Inflammatory macrophage treated with lipopolysaccharide for 1 hour (primary cell): ENCODE measurements around the gene KLK3.
A peak's percentile ranks its signal among the peaks of the same experiment; 100 is the strongest.
"Not testable (repeated sequence)": the region's sequence is repeated elsewhere in the genome, so short reads cannot be mapped to it uniquely, and the experiment has no call there.

Experiments used
- DNase-seq, 2 donors: peaks; one replicate each; pipeline ENCODE4 v3.0.0-alpha.2; 2020 to 2022

Gene KLK3

DNA sequence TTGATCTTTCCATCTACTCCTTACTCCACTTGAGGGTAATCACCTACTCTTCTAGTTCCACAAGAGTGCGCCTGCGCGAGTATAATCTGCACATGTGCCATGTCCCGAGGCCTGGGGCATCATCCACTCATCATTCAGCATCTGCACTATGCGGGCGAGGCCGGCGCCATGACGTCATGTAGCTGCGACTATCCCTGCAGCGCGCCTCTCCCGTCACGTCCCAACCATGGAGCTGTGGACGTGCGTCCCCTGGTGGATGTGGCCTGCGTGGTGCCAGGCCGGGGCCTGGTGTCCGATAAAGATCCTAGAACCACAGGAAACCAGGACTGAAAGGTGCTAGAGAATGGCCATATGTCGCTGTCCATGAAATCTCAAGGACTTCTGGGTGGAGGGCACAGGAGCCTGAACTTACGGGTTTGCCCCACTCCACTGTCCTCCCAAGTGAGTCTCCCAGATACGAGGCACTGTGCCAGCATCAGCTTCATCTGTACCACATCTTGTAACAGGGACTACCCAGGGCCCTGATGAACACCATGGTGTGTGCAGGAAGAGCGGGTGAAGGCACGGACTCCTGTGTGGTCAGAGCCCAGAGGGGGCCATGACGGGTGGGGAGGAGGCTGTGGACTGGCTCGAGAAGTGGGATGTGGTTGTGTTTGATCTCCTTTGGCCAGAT, 15.8 kb downstream of the KLK3 start:
- no peak for DNase-seq

DNA sequence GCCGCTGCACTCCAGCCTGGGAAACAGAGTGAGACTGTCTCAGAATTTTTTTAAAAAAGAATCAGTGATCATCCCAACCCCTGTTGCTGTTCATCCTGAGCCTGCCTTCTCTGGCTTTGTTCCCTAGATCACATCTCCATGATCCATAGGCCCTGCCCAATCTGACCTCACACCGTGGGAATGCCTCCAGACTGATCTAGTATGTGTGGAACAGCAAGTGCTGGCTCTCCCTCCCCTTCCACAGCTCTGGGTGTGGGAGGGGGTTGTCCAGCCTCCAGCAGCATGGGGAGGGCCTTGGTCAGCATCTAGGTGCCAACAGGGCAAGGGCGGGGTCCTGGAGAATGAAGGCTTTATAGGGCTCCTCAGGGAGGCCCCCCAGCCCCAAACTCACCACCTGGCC, 18.3 kb downstream of the KLK3 start, which contains the start of gene KLK2:
KLK2 (plus strand) TSS at position 384 of the 400 bp plus-strand sequence. CDS start 35 bp downstream, outside the sequence.
- DNase-seq, result no peak

DNA sequence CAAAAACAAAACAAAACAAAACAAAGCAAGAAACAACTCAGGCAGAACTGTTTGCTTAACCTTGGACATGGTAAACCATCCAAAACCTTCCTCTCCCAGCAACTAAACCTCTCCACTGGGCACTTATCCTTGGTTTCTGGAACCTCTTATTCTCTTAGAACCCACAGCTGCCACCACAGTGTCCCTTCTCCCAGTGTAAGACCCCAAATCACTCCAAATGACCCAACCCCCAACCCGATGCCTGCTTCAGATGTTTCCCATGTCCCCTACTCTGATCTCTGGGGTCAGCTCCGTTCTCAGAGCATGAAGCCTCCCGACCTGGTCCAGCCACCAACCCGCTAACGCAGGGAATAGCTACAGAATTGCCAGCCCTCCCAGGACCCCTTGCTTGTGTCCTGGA, 19.5 kb downstream of the KLK3 start:
- DNase-seq, result no peak

DNA sequence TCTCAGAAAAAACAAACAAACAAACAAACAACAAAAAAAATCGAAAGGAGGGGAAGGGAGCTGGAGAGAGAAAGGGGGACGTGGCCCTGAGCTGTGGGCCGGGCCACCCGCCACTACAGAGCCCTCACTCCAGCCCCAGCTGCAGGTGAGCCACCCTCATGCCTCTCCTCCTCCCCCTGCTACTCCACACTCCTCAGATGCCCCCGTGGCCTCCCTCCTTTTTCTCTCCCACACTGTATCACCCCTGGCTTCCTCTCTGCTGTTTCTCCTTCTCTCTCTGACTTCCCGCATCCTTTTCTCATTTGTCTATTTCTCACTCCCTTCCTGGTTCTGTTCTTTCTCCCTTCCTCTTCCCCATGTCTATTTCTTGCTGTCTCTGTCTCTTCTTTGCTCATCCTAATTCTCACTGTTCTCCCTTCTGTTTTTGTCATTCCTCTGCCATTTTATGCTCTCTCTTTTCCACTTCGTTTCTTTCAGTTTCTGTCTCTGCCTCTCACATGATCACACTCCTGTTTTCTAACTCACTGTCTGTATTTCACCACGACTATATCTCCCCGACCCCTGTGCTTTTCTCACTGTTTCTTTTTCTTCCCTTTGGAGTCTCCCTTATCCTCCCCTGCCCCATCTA, 21.2 kb downstream of the KLK3 start:
- no peak for DNase-seq

DNA sequence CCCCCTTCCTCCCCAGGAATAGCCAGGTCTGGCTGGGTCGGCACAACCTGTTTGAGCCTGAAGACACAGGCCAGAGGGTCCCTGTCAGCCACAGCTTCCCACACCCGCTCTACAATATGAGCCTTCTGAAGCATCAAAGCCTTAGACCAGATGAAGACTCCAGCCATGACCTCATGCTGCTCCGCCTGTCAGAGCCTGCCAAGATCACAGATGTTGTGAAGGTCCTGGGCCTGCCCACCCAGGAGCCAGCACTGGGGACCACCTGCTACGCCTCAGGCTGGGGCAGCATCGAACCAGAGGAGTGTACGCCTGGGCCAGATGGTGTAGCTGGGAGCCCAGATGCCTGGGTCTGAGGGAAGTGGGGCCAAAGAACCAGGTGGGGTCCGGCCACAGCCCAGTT, 21.7 kb downstream of the KLK3 start:
- DNase-seq, result no peak

DNA sequence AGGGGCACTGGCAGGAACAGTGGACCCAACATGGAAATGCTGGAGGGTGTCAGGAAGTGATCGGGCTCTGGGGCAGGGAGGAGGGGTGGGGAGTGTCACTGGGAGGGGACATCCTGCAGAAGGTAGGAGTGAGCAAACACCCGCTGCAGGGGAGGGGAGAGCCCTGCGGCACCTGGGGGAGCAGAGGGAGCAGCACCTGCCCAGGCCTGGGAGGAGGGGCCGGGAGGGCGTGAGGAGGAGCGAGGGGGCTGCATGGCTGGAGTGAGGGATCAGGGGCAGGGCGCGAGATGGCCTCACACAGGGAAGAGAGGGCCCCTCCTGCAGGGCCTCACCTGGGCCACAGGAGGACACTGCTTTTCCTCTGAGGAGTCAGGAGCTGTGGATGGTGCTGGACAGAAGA, 22.6 kb downstream of the KLK3 start:
- DNase-seq, result no peak

DNA sequence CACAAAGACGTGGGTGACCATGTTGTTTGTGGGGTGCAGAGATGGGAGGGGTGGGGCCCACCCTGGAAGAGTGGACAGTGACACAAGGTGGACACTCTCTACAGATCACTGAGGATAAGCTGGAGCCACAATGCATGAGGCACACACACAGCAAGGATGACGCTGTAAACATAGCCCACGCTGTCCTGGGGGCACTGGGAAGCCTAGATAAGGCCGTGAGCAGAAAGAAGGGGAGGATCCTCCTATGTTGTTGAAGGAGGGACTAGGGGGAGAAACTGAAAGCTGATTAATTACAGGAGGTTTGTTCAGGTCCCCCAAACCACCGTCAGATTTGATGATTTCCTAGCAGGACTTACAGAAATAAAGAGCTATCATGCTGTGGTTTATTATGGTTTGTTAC, 24.1 kb downstream of the KLK3 start:
- DNase-seq, result no peak

DNA sequence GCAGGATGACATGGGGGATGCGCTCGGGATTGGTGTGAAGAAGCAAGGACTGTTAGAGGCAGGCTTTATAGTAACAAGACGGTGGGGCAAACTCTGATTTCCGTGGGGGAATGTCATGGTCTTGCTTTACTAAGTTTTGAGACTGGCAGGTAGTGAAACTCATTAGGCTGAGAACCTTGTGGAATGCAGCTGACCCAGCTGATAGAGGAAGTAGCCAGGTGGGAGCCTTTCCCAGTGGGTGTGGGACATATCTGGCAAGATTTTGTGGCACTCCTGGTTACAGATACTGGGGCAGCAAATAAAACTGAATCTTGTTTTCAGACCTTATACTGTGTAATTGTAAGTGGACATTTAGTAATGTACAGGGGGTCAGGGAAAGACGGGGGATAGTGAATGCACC, 25.5 kb downstream of the KLK3 start:
- no peak for DNase-seq

DNA sequence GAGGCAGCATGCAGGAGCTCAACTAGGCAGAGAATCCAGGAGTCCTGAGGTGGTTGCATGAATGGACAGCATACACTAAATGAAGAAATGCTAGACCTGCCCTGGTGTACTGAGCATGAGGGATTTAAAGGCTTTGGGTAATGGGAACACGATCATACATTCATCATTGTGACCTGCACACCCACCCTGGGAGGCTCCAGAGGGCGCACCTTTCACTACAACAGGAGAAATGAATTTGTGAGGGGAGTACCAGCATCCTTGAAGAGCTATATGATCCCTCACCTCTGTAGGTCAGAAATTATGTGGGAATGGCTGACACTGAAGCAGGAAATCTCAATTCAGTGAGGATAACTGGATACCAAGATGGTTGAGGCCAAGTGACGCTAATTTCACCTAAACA, 27.5 kb downstream of the KLK3 start:
- DNase-seq, result no peak

DNA sequence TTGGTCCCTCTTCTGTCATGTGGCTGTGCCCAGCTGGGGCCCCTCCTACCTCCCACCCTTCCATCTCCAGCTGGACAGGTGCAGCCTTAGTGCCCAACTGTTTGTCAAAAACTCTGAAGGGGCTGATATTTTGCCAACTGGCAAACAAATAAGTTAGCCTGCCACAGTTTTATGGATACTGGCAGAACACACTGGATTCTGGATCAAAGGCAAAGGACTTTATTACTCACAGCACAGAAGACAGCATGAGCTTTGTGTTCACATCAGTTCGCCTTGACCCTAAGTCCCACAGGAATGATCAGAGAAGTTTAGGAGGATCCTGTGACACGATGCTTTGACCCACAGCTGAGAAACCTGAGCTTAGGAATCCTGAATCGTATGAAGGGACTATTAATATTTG, 34.9 kb downstream of the KLK3 start:
- no peak for DNase-seq

DNA sequence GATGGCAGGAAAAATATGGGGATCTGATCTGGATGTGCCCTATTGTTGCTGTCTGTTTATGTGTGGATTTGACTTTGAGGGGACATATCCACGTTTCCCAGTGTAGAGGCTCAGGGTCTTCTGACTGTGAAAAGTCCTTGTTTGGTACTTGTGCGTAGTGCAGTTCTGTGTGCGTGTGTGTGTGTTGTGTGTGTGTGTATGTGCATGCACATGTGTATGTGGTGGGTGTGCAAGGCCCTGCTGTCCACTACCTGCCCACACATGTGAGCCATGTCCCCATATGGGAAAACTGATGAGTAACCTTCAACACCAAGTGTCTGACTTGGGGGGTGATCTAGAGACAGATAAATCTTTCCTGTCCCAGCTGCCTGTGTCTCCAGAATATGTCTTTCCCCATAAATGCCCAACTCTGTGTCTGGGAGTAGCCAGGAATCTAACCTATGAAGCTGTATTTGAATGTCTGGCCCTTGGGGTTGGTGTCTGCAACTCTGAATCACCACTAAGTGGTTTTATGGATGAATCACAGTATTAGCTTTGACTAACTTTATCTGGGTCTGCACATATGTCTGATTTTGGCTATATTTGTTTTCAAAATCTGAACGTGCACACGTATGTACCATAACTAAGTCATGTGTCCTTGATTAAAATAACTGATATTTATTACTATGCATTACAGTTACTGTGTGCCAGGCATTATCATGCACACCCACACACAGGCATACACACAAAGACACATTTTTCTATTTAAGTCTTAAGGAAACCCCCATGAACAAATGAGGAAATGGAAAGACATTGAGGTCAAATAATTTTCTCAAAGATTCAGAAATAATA, 35.9 kb downstream of the KLK3 start:
- DNase-seq, result peak in 1 of 2 donors; percentile 27

DNA sequence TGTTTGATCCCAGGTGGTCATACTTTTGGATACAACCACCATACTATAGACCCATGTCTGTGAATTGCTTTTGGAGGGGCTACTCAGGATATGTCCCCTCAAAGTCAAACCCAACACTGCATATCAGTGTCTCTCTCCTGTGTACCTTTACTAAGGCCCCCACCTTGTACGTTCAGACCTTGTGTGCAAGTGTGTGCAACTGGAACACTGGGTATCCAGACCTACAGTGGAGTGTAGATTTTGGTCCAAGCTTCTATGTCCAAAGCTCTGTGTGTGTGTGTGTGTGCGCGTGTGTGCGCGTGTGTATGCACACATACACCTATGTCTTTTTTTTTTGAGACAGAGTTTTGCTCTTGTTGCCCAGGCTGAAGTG, 36.5 kb downstream of the KLK3 start:
- no peak for DNase-seq

DNA sequence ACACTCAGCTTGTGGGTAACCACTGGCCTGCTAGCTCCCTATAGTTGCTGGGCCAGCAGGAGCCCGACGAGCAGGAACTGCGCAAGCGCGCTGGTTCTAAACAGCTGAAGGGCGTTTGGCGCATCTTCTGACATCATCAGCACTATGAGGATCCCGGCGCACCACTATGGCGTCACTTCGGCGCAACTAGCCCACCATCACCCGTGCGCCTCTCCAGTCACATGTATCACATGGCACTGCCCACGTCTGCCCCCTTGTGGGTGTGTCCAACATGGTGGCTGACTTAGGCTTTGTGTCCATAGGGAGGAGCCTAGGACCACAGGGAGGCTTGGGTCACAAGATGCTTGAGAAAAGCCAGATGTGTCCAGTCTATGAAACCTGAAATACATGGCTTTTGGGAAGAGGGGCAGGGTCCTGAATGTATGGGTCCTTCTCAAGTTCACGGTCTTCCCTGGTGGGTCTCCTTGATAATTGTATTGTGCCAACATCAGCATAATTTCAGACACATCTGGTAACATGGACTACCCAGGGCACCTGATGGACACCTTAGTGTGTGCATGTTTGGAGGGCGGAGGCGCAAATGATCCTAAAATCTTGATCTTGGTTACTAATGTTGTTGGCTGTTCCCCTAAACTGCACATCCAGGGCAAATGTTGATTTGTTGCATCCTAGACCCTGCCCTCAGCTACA, 38.5 kb downstream of the KLK3 start:
- DNase-seq, result no peak

DNA sequence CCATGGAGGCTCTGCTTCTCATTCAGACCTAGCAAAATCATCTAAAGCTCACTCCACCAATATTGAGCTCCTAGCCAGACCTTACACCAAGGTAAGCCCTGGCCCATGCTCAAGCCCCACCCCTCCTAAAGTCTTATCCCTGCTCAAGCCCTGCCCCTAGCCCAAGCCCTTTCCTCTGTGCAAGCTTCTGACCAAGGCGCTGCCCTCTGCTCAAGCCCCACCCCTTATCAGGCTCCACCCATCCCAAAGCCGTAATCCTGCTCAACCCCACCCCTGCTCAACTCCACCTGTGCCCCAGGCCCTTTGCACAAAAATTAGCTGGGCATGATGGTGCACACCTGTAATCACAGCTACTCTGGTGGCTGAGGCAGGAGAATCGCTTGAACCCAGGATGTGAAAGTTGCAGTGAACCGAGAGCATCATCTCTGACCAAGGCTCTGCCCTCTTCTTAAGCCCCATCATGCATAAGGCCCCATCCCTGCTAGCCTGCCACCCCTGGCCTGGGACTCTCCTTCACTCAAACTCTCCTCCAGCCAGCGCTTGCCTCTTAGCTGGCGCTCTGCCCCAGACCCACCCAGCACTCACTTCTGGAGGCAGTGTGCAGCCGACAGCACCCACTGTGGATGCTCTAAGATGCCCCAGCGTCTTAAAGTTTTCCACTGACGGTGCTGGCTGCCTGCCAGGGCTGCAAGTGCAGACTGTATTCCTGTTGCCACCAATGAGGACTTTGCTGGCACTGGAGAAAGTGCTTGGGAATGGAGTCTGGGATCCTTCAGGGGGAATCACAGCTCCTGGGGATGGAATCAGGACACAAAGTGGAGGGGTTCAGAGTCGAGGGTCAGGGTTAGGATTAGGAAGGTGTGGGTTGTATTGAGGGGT, 40.0 kb downstream of the KLK3 start:
- no peak for DNase-seq

DNA sequence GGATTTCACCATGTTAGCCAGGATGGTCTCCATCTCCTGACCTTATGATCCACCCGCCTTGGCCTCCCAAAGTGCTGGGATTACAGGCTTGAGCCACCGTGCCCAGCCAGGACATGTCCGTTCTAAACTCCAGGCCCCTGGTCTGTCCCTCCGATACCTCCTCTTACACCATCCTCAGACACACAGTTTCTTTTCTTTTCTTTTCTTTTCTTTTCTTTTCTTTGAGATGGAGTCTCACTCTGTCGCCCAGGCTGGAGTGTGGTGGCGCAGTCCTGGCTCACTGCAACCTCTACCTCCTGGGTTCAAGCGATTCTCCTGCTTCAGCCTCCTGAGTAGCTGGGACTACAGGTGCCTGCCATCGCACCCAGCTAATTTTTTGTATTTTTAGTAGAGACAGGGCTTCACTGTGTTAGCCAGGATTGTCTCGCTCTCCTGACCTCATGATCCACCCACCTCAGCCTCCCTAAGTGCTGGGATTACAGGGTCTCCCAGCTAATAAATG, 41.4 kb downstream of the KLK3 start:
- DNase-seq, result not testable (repeated sequence)

DNA sequence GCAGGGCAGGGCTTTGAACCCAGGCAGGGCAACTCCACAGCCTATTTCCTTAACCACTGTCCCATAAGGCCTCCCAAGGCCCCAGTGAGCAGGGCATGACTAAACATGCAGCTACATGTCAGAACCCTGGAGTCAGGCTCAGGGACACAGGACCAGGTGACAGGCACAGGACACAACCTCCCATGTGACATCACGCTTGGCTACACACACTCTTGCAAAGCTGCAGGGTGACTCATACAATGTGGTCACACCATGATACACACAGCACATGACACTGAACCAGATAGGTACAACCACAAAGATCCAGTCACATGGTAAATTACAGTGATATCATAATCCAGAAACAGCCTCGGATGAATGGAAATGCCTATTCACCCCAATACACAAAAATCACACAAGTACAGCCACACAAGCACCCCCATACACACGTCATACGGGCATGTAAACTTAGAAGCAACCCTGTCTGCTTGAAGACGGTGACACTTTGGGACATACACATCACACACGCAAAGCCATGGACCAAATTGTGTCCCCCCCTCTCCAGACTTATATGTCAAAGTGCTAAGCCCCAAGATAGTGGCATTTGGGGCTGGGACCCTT, 42.0 kb downstream of the KLK3 start:
- peak; percentile 31 to 81 for DNase-seq

DNA sequence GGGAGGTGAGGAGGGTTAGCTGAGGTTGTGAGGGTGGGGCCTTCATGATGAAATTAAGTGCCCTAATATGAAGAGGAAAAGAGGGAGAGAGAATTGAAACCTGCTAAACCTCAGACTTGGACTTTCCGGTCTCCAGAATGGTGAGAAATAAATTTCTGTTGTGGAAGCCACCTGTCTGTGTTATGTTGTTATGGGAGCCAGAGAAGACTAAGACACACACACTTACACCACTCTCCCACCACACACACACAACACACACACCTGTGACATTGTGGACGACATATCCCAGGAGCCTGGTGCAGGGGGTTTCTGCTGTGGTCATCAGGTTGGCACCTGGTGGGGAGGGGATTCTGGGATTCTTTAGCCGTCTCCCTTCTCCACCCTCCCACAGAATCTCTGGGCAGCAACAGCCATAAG, 42.5 kb downstream of the KLK3 start:
- no peak for DNase-seq

DNA sequence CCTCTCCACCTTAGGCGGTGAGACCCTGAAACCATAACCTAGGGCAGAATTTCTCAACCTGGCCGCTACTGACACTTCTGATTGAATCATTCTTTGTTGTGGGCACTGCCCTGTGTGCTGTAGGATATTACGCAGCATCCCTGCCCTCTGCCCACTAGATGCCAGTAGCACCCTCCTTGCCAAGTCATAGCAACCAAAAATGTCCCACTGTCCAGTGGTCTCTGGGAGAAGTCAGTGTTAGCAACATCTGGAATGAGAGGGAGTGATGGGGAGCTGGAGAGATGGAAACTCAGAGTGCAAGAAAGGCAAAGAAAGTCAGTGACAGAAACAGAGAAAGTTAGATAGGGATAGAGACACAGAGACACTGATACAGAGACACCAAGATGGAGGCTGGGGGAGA, 42.9 kb downstream of the KLK3 start:
- DNase-seq, result no peak

DNA sequence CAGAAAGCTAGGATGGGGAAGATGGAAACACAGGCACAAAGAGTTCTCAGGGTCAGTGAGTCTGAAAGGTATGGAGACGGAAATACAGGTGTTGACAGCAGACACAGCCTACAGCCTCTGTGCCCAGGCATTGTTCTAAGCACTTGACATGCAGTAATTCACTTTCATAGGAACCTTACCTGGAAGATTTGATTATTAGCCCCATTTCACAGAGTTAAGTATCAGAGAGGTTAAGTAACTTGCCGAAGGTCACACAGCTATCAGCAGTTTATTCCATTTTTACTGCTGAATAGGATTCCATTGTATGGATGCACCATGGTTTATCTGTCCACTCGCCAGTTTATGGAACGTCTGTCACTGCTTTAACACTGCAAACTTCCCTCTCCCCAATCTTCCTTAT, 43.3 kb downstream of the KLK3 start:
- DNase-seq, result no peak

DNA sequence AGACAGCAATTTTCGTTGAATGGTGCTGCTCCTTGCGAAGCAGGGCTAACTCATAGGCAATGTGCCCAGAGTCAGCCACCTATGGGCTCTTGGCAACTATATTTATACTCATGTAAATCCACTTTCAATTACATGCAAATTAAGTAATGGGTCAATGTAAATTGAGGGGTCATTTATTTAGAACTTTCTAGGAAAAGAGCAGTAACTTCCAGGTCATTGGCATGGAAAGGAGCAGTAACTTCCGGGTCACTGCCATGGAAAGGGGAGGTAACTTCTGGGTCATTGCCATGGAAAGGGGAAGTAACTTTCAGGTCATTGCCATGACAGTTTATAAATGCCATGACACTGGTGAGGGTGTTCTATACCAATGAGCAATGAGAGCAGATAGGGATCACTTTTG, 44.9 kb downstream of the KLK3 start:
- DNase-seq, result no peak

DNA sequence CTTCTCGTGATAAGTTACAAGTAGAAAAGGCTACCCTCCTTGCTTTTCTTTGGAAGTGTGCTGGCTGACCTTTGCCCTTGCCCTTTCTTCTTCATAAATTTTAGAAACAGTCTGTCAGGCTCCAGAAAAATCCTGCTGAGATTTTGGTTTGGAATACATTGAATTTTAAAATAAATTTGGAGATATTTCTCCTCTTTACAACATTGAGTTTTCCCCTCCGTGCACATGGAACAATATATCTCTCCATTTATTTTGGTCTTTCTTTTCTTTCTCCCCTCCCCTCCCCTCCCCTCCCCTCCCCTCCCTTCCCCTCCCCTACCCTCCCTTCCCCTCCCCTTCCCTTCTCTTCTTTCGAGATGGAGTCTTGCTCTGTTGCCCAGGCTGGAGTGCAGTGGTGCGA, 47.9 kb downstream of the KLK3 start:
- no peak for DNase-seq

DNA sequence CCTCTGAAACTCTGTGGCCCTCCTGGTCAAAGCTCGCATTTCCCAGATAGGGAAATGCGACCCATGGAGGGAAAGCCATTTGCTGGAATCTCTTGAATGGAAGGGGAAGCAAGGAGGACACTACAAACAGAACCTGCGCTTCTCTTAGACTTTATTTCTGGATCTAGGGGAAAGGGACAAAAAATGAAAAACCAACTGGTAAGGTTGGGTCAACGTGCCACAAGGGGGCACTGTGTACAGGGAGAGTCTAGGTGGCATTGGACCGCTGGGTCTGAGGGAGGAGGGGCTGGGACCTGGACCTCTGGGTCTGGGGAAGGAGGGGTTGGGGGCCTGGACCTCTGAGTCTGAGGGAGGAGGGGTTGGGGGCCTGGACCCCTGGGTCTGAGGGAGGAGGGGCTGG, 51.5 kb downstream of the KLK3 start:
- DNase-seq, result peak; percentile 23 to 47
